Lower leg skin (tissue), 3 donors: ENCODE measurements around the gene ARL14.

Source experiments
- CTCF ChIP-seq, 3 donors: fragments of 450-650 bp; IDR thresholded peaks; one replicate each; pipeline ENCODE4 v1.5.1; 2016; ENCODE audit warnings: antibody characterized with exemption in 3 of 3, mild to moderate bottlenecking in 3 of 3, moderate library complexity in 2 of 3
- POLR2A ChIP-seq, 2 donors: fragments of 450-650 bp; IDR thresholded peaks; one replicate each; pipeline ENCODE4 v1.6.1; 2016 to 2017; ENCODE audit warnings: antibody characterized with exemption in 2 of 2, mild to moderate bottlenecking in 1 of 2, moderate library complexity in 1 of 2

- no peak for TF ChIP-seq CTCF (IDR thresholded peaks at IDR 0.05)
- no peak for TF ChIP-seq POLR2A (IDR thresholded peaks at IDR 0.05)
Measured at GRCh38 chr3:160695003-160695402, 18.0 kb downstream of the ARL14 start.
